Esophagus muscularis mucosa (tissue), 4 donors: Measurements from ENCODE around the gene ZBTB38. TPM values are rescaled to one million over a fixed set of nuclear protein-coding genes. Genes with fewer than 3 reads are reported as not detected.
A peak's percentile ranks its signal among the peaks of the same experiment; 100 is the strongest.

Experiments used
- DNase-seq: peaks from one replicate; pipeline ENCODE4 v3.0.0-alpha.2; 2017; ENCODE audit errors: extremely low spot score
- H3K27ac ChIP-seq, 4 donors: fragments of 200-600 bp; sonication (generic); replicated peaks in 1 of 4; 1 replicate in 3 of 4; 2 replicates in 1 of 4; pipeline ENCODE4 v1.5.1; 2016 to 2019; ENCODE audit warnings: mild to moderate bottlenecking in 1 of 4
- H3K27me3 ChIP-seq, 4 donors: fragments of 200-600 bp; sonication (generic); one replicate each; pipeline versions ENCODE4 v1.5.1 to v1.6.0; 2016 to 2019
- H3K36me3 ChIP-seq, 4 donors: fragments of 200-600 bp; sonication (generic); one replicate each; pipeline ENCODE4 v1.5.1; 2016 to 2019
- H3K4me1 ChIP-seq, 4 donors: fragments of 200-600 bp; sonication (generic); one replicate each; pipeline ENCODE4 v1.5.1; 2016 to 2019
- H3K4me3 ChIP-seq, 4 donors: fragments of 200-600 bp; sonication (generic); 1 replicate in 2 of 4; 2 replicates in 2 of 4; pipeline ENCODE4 v1.5.1; 2016 to 2019; ENCODE audit warnings: mild to moderate bottlenecking in 4 of 4, moderate library complexity in 1 of 4
- H3K9me3 ChIP-seq, 4 donors: fragments of 200-600 bp; sonication (generic); 1 replicate in 3 of 4; 2 replicates in 1 of 4; pipeline ENCODE4 v1.5.1; 2016 to 2019
- EP300 ChIP-seq: sonication (generic); formaldehyde crosslinking; IDR thresholded peaks from one replicate; pipeline ENCODE4 v1.6.1; 2017; ENCODE audit warnings: antibody characterized with exemption
- POLR2A ChIP-seq: fragments of 450-650 bp; IDR thresholded peaks from one replicate; pipeline ENCODE4 v1.6.1; 2017; ENCODE audit warnings: antibody characterized with exemption, moderate library complexity, mild to moderate bottlenecking, low read depth
- POLR2AphosphoS5 ChIP-seq, 2 donors: sonication (generic); formaldehyde crosslinking; IDR thresholded peaks; one replicate each; pipeline ENCODE4 v1.6.1; 2017; ENCODE audit warnings: antibody characterized with exemption in 2 of 2
- WGBS: methylation state at CpG from one replicate; pipeline ENCODE4 v1.1.5; 2018; 5-methylcytosine and 5-hydroxymethylcytosine counted together
- intact Hi-C: fragments of 100-400 bp; cut with DNase I; formaldehyde crosslinking; loops from one replicate; pipeline ENCODE4 v1.15.1; 2023
- total RNA-seq, 4 donors: library from RNA; depleted of rRNA; stranded (reverse); fragments of >200 nt; gene quantifications; one replicate each; pipeline versions ENCODE4 v1.1.0 to v1.2.1, GENCODE V29; 2016
- TF ChIP-seq, protein P1 (sequence below), 3 experiments: fragments of 200-600 bp in 2 of 3; fragments of 450-650 bp in 1 of 3; sonication (generic) in 2 of 3; IDR thresholded peaks; one replicate each; pipeline ENCODE4 v1.5.1; 2017 to 2019; ENCODE audit warnings: antibody characterized with exemption in 3 of 3, mild to moderate bottlenecking in 2 of 3, moderate library complexity in 1 of 3

Gene ZBTB38
- total RNA-seq, 4 donors from 2014 or later = 163 to 250 (median 203) TPM

DNA sequence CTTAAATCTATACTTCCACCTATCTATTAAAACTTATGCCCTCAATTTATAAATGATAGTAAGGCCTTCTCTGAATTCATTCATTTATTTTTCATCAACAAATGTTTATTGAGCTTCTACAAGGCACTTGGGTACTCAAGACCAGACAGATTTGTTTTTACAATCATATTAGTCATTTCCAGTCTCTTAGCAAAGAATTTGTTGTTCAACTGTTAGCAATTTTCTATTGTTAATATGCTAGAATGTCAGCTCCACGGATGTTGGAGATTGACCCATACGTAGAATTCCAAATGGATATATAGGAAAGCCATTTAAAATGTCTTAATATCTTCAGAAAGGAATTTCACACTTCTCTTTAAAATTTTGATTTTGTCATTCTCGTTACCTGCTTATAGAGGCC lies 36.7 kb downstream of the ZBTB38 start:
- Histone ChIP-seq H3K27ac (peak overlapping the region; percentile 98 to 100 (median 99)), H3K36me3 (peaks cover 10 to 49% (median 24%) of the 10 kb centered on the region in 4 donors), H3K4me3 (no peak overlapping the region), H3K4me1 (peaks cover 75 to 92% (median 88%) of the 10 kb centered on the region in 4 donors), H3K27me3 (no peaks in the 10 kb centered on the region), H3K9me3 (no peaks in the 10 kb centered on the region)
- 77% methylated on average over 3 of the region's 3 CpGs for WGBS
- DNase-seq = no peak
- TF ChIP-seq POLR2A = no peak
- TF ChIP-seq, protein P1, sequence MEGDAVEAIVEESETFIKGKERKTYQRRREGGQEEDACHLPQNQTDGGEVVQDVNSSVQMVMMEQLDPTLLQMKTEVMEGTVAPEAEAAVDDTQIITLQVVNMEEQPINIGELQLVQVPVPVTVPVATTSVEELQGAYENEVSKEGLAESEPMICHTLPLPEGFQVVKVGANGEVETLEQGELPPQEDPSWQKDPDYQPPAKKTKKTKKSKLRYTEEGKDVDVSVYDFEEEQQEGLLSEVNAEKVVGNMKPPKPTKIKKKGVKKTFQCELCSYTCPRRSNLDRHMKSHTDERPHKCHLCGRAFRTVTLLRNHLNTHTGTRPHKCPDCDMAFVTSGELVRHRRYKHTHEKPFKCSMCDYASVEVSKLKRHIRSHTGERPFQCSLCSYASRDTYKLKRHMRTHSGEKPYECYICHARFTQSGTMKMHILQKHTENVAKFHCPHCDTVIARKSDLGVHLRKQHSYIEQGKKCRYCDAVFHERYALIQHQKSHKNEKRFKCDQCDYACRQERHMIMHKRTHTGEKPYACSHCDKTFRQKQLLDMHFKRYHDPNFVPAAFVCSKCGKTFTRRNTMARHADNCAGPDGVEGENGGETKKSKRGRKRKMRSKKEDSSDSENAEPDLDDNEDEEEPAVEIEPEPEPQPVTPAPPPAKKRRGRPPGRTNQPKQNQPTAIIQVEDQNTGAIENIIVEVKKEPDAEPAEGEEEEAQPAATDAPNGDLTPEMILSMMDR (IDR thresholded peaks at IDR 0.05) = no peak
- TF ChIP-seq EP300 = no peak
- TF ChIP-seq POLR2AphosphoS5 (IDR thresholded peaks at IDR 0.05) = no peak
- intact Hi-C loops = loop anchor here (5.0 kb wide), 1 partner anchor 38 kb away; the partner anchor contains the start of gene ZBTB38

DNA sequence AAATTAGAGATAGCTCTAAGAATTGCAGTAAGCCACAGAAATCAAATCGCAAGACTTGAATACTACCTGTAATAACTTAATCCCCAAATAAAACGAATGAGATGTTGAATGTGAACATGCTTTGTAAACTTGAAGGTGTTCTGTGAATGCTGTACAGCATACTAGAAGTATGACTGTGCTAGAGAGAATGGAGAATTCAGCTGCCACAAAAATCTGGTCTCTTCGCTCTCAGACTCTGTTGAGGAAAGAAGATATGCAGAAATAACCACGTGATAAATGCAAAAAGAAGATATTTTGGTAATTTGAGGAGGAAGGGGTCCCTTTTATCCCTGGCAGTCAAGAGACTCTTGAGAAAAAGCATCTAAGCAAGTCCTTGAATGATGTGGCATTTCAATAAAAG lies 37.3 kb downstream of the ZBTB38 start:
- TF ChIP-seq POLR2AphosphoS5 (IDR thresholded peaks at IDR 0.05) (no peak), EP300 (no peak), POLR2A (no peak)
- TF ChIP-seq, protein P1 (IDR thresholded peaks at IDR 0.05) = no peak
- Histone ChIP-seq H3K27ac (peak overlapping the region; percentile 98 to 100 (median 99)), H3K36me3 (peaks cover 10 to 49% (median 24%) of the 10 kb centered on the region in 4 donors), H3K4me3 (no peak overlapping the region), H3K9me3 (no peaks in the 10 kb centered on the region), H3K4me1 (peaks cover 76 to 92% (median 88%) of the 10 kb centered on the region in 4 donors), H3K27me3 (no peaks in the 10 kb centered on the region)
- intact Hi-C loops = loop anchor here (5.0 kb wide), 1 partner anchor 38 kb away; the partner anchor contains the start of gene ZBTB38
- WGBS = 56% methylated on average over 4 of the region's 4 CpGs
- DNase-seq = no peak

DNA sequence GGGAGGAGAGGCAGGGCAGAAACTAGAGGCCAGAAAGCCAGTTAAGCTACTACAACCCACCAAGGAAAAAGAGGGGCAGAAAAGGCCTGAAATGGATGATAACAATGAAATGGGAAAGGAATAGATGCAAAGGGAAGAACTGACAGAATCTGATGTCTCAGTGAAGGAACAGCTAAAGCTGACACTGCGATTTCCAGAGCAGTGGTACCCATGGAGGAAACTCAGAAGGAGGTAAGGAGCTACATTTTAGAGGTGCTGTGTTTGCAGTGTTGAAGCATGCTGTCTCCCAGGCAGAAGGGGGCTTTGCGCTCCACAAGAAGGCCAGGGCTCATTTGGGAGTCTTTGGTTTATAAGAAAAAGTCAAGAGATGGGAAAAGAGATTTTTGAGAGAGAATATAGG lies 38.0 kb downstream of the ZBTB38 start:
- DNase-seq = no peak
- peaks cover 76 to 92% (median 88%) of the 10 kb centered on the region in 4 donors for H3K4me1 ChIP-seq
- WGBS = 89% methylated on average over 2 of the region's 2 CpGs
- intact Hi-C loops = loop anchor here (5.0 kb wide), 1 partner anchor 39 kb away; the partner anchor contains the start of gene ZBTB38
- no peaks in the 10 kb centered on the region for H3K9me3 ChIP-seq
- TF ChIP-seq POLR2A (no peak), POLR2AphosphoS5 (IDR thresholded peaks at IDR 0.05) (no peak), EP300 (no peak)
- TF ChIP-seq, protein P1 (IDR thresholded peaks at IDR 0.05) = no peak
- H3K27me3 ChIP-seq = no peaks in the 10 kb centered on the region
- no peak overlapping the region for H3K4me3 ChIP-seq
- peaks cover 10 to 49% (median 24%) of the 10 kb centered on the region in 4 donors for H3K36me3 ChIP-seq
- peak overlapping the region; percentile 98 to 100 (median 99) for H3K27ac ChIP-seq

DNA sequence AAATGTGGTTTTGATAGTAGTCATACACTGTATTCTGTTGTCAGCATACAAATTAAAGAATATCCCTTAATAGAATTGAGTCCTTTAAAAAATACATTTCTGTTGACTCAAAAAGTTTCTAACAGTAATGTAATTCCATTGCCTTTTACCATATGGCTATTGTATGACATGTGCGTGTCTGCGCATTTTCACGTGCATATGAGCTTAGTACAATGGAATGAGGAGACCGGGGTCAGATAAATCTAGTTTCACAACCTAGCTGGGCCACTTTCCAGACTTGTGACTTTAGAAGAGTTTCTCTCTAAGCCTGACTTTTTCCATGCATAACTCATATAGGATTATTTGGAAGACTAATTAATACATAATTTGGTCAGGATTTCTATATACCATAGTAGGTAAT lies 38.7 kb downstream of the ZBTB38 start:
- Histone ChIP-seq H3K27ac (peak overlapping the region; percentile 98 to 100 (median 99)), H3K36me3 (peaks cover 10 to 49% (median 24%) of the 10 kb centered on the region in 4 donors), H3K9me3 (no peaks in the 10 kb centered on the region), H3K4me3 (no peak overlapping the region), H3K4me1 (peaks cover 77 to 92% (median 87%) of the 10 kb centered on the region in 4 donors), H3K27me3 (no peaks in the 10 kb centered on the region)
- intact Hi-C loops = loop anchor here (5.0 kb wide), 1 partner anchor 40 kb away; the partner anchor contains the start of gene ZBTB38
- WGBS = 59% methylated on average over 4 of the region's 4 CpGs
- no peak for TF ChIP-seq POLR2A
- peak; percentile 67 to 80 for TF ChIP-seq POLR2AphosphoS5 (IDR thresholded peaks at IDR 0.05)
- DNase-seq = no peak

DNA sequence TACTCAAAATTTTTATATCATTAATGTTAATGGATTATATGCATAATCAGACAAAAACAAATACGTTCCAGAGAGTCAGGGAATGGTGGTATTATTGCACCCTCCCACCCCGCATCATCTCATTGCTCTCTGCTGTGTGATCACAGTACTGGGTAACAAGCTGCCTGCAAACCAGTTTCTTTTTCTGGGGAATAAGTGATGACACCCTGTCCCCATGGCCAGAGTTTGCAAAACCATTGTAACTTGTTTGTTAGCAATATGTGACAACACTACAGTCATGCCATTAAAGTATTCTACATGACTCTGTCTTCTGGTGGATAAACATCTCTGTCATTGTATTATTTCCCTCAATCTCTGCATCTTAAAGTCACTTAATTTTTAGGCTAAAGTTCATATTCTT lies 39.5 kb downstream of the ZBTB38 start:
- WGBS = 94% methylated on average over 2 of the region's 2 CpGs
- Histone ChIP-seq H3K4me3 (no peak overlapping the region), H3K27me3 (no peaks in the 10 kb centered on the region), H3K36me3 (peaks cover 10 to 49% (median 24%) of the 10 kb centered on the region in 4 donors), H3K4me1 (peaks cover 84 to 96% (median 93%) of the 10 kb centered on the region in 4 donors), H3K27ac (peak overlapping the region; percentile 98 to 100 (median 99)), H3K9me3 (no peaks in the 10 kb centered on the region)
- intact Hi-C loops = loop anchor here (5.0 kb wide), 1 partner anchor 41 kb away; the partner anchor contains the start of gene ZBTB38
- DNase-seq = no peak
- TF ChIP-seq POLR2AphosphoS5 (IDR thresholded peaks at IDR 0.05) (no peak), POLR2A (no peak), EP300 (no peak)
- TF ChIP-seq, protein P1 (IDR thresholded peaks at IDR 0.05) = no peak
